Kidney epithelial cell (primary cell): Measurements from ENCODE around the gene KRT35. TPM values are rescaled to one million over a fixed set of nuclear protein-coding genes. Genes with fewer than 3 reads are reported as not detected.

Experiments used
- DNase-seq: peaks from one replicate; pipeline ENCODE4 v3.0.0-alpha.2; 2010; ENCODE audit warnings: low read depth
- H3K27me3 ChIP-seq: 2 replicates; pipeline ENCODE4 v1.6.0; 2011; ENCODE audit warnings: low read length; ENCODE audit not compliant: control insufficient read depth, insufficient read depth
- H3K36me3 ChIP-seq: 2 replicates; pipeline ENCODE4 v1.5.1; 2011; ENCODE audit warnings: low read length; ENCODE audit not compliant: control insufficient read depth, insufficient read depth
- H3K4me3 ChIP-seq: 2 replicates; pipeline ENCODE4 v1.5.1; 2011; ENCODE audit warnings: low read depth, mild to moderate bottlenecking, control low read depth, low read length
- total RNA-seq: library from RNA; depleted of rRNA; stranded (reverse); fragments of >200 nt; gene quantifications from 2 replicates; pipeline ENCODE4 v1.2.3, GENCODE V29; 2015
- TF ChIP-seq, protein P1 (sequence below): IDR thresholded peaks from 2 replicates; pipeline ENCODE4 v1.5.1; 2011; ENCODE audit warnings: mild to moderate bottlenecking, moderate library complexity, low read length, control low read depth, inconsistent platforms; ENCODE audit not compliant: insufficient read depth, poor library complexity, severe bottlenecking

The KRT35 gene
- total RNA-seq, 1 donor from 2014 or later: not detected

- TF ChIP-seq, protein P1, sequence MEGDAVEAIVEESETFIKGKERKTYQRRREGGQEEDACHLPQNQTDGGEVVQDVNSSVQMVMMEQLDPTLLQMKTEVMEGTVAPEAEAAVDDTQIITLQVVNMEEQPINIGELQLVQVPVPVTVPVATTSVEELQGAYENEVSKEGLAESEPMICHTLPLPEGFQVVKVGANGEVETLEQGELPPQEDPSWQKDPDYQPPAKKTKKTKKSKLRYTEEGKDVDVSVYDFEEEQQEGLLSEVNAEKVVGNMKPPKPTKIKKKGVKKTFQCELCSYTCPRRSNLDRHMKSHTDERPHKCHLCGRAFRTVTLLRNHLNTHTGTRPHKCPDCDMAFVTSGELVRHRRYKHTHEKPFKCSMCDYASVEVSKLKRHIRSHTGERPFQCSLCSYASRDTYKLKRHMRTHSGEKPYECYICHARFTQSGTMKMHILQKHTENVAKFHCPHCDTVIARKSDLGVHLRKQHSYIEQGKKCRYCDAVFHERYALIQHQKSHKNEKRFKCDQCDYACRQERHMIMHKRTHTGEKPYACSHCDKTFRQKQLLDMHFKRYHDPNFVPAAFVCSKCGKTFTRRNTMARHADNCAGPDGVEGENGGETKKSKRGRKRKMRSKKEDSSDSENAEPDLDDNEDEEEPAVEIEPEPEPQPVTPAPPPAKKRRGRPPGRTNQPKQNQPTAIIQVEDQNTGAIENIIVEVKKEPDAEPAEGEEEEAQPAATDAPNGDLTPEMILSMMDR: no peak
- DNase-seq: no peak
- Histone ChIP-seq H3K36me3 (no peaks in the 10 kb centered on the region), H3K4me3 (no peak overlapping the region), H3K27me3 (no peaks in the 10 kb centered on the region)
These were observed 11.8 kb upstream of the KRT35 start for GRCh38 chr17:41492771-41493170.

DNA sequence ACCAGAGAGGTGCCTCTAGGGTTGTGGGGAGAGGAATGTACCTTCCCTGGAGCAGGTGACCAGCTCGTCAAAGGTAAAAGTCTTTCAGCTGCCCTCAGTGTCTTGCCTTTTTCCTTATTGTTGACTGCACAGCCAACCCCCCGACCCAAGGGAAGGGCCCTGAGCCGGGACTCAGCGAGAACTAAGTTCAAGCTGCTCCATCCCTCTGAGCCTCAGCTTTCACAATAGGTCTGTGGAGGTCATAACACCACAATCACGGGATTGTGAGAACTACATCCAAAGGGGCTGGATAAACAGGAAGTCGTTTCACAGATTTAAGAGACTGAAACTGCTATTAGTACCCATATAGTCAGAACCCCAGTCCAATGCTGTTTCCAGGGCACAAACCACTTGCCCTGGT, 11.4 kb upstream of the KRT35 start:
- TF ChIP-seq, protein P1: no peak
- no peak for DNase-seq
- Histone ChIP-seq H3K36me3 (no peaks in the 10 kb centered on the region), H3K27me3 (no peaks in the 10 kb centered on the region), H3K4me3 (no peak overlapping the region)

DNA sequence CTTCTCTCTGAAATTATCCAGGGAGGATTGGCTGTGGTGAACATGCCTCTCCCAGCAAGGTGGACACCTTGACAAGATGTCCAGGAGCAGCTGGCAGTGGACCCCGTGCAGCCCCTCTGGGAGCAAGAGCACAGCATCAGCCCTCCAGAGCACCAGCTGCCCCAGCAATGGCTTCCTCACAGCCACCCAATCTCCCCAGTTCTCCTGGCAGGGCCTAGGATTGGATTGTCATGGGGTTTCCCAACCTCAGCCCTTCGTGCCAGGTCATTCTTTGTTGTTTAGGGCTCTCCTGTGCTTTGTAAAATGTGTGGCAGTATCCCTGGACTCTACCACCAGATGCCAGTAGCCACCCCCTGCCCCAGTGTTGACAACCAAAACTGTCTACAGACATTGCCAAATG, 10.5 kb upstream of the KRT35 start:
- H3K36me3 ChIP-seq: no peaks in the 10 kb centered on the region
- no peaks in the 10 kb centered on the region for H3K27me3 ChIP-seq
- TF ChIP-seq, protein P1: no peak
- no peak for DNase-seq
- no peak overlapping the region for H3K4me3 ChIP-seq

DNA sequence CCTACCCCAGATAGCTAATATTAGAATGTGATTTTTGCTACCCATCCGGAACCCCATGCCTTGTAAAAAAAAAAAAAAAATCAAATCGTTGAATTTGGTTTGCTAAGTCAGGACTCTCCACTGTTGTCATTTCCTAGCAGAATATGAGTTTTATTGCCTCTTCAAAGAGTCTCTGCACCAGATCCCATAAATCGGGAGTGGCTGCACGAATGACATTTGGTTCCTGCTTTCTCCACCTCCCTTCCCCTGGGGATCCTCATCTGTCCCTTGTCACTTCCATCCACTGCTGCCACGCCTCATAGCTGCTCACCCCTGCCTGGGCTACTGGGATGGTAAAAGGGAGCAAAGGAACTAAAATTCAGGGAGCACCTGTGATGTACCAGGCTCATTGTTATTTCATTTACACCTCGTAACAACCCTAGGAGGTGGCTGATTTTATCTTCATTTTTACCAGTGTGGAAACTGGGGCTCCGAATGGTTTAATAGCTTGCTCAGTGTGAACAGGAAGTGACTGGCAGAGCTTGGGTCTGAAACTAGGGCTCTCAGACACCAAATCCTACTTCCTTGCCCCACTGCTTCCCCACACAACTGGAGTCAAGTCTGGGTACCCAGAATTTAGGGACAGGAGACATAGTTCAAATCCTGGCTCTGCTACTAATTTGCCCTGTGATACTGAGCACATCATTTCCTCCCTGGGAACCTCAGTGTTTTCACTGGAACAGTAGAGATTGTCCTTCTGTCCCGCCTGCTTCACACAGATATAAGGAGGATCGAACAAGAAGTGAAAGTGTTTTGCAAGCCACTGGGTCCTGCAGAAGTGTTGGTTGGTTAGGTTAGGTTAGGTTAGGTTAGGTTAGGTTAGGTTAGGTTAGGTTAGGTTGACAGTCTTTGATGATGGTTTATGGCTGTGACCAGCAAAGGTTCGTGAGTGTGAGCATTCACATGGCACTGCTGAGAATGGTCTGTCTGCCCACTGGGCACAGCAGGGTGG, 9.3 kb upstream of the KRT35 start:
- H3K4me3 ChIP-seq: no peak overlapping the region
- no peaks in the 10 kb centered on the region for H3K36me3 ChIP-seq
- TF ChIP-seq, protein P1: no peak
- H3K27me3 ChIP-seq: no peaks in the 10 kb centered on the region
- no peak for DNase-seq

DNA sequence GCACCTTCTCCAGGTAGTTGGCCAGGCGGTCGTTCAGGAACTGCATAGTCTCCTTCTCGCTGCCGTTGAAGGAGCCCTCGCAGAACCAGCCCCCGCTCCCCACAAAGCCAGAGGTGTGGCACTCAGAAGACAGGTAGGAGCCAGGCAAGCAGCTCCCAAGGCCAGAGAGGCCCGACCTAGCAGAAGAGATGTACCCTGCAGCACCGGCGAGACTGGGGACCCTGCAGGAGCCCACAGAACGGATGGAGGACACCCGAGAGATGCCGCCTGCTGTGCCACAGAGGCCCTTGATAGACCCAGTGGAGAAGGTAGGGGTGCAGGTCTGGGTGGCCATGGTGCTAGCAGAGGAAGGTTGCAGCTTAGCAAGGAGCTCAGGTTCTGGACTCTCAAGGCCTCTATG, 8.6 kb upstream of the KRT35 start, which contains the start of gene KRT36:
TSS of gene KRT36 (minus strand) at position 380 of the 400 bp plus-strand sequence. CDS start at position 334, 46 bp downstream.
- Histone ChIP-seq H3K36me3 (no peaks in the 10 kb centered on the region), H3K27me3 (no peaks in the 10 kb centered on the region), H3K4me3 (no peak within 1 kb of the TSS)
- TF ChIP-seq, protein P1: no peak
- DNase-seq: no peak
